Measurements from ENCODE around the gene CAMK2D.
"Not testable (repeated sequence)": the region's sequence is repeated elsewhere in the genome, so short reads cannot be mapped to it uniquely, and the experiment has no call there.

CAMK2D gene

GRCh38 chr4:113733685-113734084 is 27.9 kb downstream of the CAMK2D start:
- DNase-seq (ENCODE audit: insufficient read length, low spot score), result no peak
- no peak for FAIRE-seq

GRCh38 chr4:113732967-113733527 is 28.5 kb downstream of the CAMK2D start:
- FAIRE-seq (no peak), DNase-seq (ENCODE audit: insufficient read length, low spot score) (no peak)

- FAIRE-seq (peak; percentile 83), DNase-seq (ENCODE audit: insufficient read length, low spot score) (no peak)
These were observed 30.9 kb downstream of the CAMK2D start for GRCh38 chr4:113730467-113731216.

GRCh38 chr4:113727802-113728201 is 33.7 kb downstream of the CAMK2D start:
- DNase-seq (ENCODE audit: insufficient read length, low spot score) (no peak), FAIRE-seq (peak; percentile 48)

- no peak for DNase-seq (ENCODE audit: insufficient read length, low spot score)
- FAIRE-seq, result peak; percentile 18
These were observed 35.6 kb downstream of the CAMK2D start for GRCh38 chr4:113725963-113726362.

GRCh38 chr4:113718252-113718651 is 43.3 kb downstream of the CAMK2D start:
- DNase-seq (ENCODE audit: insufficient read length, low spot score) (no peak), FAIRE-seq (no peak)

GRCh38 chr4:113711883-113712662 is 49.5 kb downstream of the CAMK2D start:
- FAIRE-seq, result peak; percentile 61
- no peak for DNase-seq (ENCODE audit: insufficient read length, low spot score)

- peak; percentile 5 for DNase-seq (ENCODE audit: insufficient read length, low spot score)
- peak; percentile 80 for FAIRE-seq
These were observed 53.3 kb downstream of the CAMK2D start for GRCh38 chr4:113708250-113708649.

- DNase-seq (ENCODE audit: insufficient read length, low spot score), result no peak
These were observed 54.5 kb downstream of the CAMK2D start for GRCh38 chr4:113707048-113707447.

GRCh38 chr4:113705097-113705496 is 56.4 kb downstream of the CAMK2D start:
- FAIRE-seq; DNase-seq (ENCODE audit: insufficient read length, low spot score): not testable (repeated sequence)

More at GRCh38 chr4:113707048-113707447, 54.5 kb downstream of the CAMK2D start:
- peak; percentile 11 for FAIRE-seq

- not testable (repeated sequence) for DNase-seq (ENCODE audit: insufficient read length, low spot score); FAIRE-seq
These were observed 58.9 kb downstream of the CAMK2D start for GRCh38 chr4:113702596-113702995.

- DNase-seq (ENCODE audit: insufficient read length, low spot score) (no peak), FAIRE-seq (no peak)
These were observed 60.4 kb downstream of the CAMK2D start for GRCh38 chr4:113701169-113701568.

- no peak for FAIRE-seq
These were observed 60.9 kb downstream of the CAMK2D start for GRCh38 chr4:113700602-113701150.

GRCh38 chr4:113699772-113700171 is 61.8 kb downstream of the CAMK2D start:
- no peak for DNase-seq (ENCODE audit: insufficient read length, low spot score)
- FAIRE-seq, result no peak

More at GRCh38 chr4:113700602-113701150, 60.9 kb downstream of the CAMK2D start:
- DNase-seq (ENCODE audit: insufficient read length, low spot score), result no peak

- DNase-seq (ENCODE audit: insufficient read length, low spot score) (no peak), FAIRE-seq (no peak)
These were observed 64.1 kb downstream of the CAMK2D start for GRCh38 chr4:113697429-113697828.

GRCh38 chr4:113695328-113696169 is 66.0 kb downstream of the CAMK2D start:
- FAIRE-seq, result peak; percentile 47
- no peak for DNase-seq (ENCODE audit: insufficient read length, low spot score)

GRCh38 chr4:113694008-113694407 is 67.5 kb downstream of the CAMK2D start:
- FAIRE-seq (no peak), DNase-seq (ENCODE audit: insufficient read length, low spot score) (no peak)

- DNase-seq (ENCODE audit: insufficient read length, low spot score), result no peak
- FAIRE-seq, result peak; percentile 95
These were observed 68.6 kb downstream of the CAMK2D start for GRCh38 chr4:113692809-113693411.

- FAIRE-seq (no peak), DNase-seq (ENCODE audit: insufficient read length, low spot score) (no peak)
These were observed 69.9 kb downstream of the CAMK2D start for GRCh38 chr4:113691676-113692075.

GRCh38 chr4:113689394-113689793 is 72.1 kb downstream of the CAMK2D start:
- FAIRE-seq (no peak), DNase-seq (ENCODE audit: insufficient read length, low spot score) (no peak)
